KBM-7 (cell line): ENCODE data around the gene LCNL1.
"Not testable (repeated sequence)": the region's sequence is repeated elsewhere in the genome, so short reads cannot be mapped to it uniquely, and the experiment has no call there.

ENCODE experiments used
- DNase-seq: peaks from one replicate; pipeline ENCODE4 v3.0.0-alpha.2; 2015
- in situ Hi-C: fragments of 300-500 bp; cut with MboI; formaldehyde crosslinking; loops from 2 replicates; pipeline ENCODE4 v1.14.3; 2020; ENCODE audit warnings: low sequenced_read_pairs, low pct_unique_long_range_greater_than_20kb, mixed read lengths

LCNL1 gene

GRCh38 chr9:137001857-137002645, 19.3 kb downstream of the LCNL1 start:
- in situ Hi-C loops: no loop called here

GRCh38 chr9:137002646-137003041, 19.9 kb downstream of the LCNL1 start:
- no peak for DNase-seq
- in situ Hi-C loops: no loop called here

More at GRCh38 chr9:137001857-137002645, 19.3 kb downstream of the LCNL1 start:
- DNase-seq: no peak

- in situ Hi-C loops, DNase-seq: not testable (repeated sequence)
Measured at GRCh38 chr9:137004285-137004684, 21.5 kb downstream of the LCNL1 start.

GRCh38 chr9:137006116-137007003, 23.6 kb downstream of the LCNL1 start:
- in situ Hi-C loops: no loop called here
- DNase-seq: no peak

- in situ Hi-C loops: no loop called here
- no peak for DNase-seq
Measured at GRCh38 chr9:137007108-137007815, 24.5 kb downstream of the LCNL1 start.

- in situ Hi-C loops: no loop called here
- no peak for DNase-seq
Measured at GRCh38 chr9:137007816-137008270, 25.1 kb downstream of the LCNL1 start.

GRCh38 chr9:137008312-137008711, 25.5 kb downstream of the LCNL1 start:
- no peak for DNase-seq
- in situ Hi-C loops: no loop called here

GRCh38 chr9:137009217-137009616, 26.4 kb downstream of the LCNL1 start:
- in situ Hi-C loops: no loop called here
- DNase-seq: no peak

GRCh38 chr9:137009938-137010732, 27.3 kb downstream of the LCNL1 start:
- in situ Hi-C loops: no loop called here
- DNase-seq: no peak

- no peak for DNase-seq
- in situ Hi-C loops: no loop called here
Measured at GRCh38 chr9:137011156-137011555, 28.4 kb downstream of the LCNL1 start.

- in situ Hi-C loops: no loop called here
- no peak for DNase-seq
Measured at GRCh38 chr9:137011907-137012675, 29.3 kb downstream of the LCNL1 start.

- in situ Hi-C loops: no loop called here
- no peak for DNase-seq
Measured at GRCh38 chr9:137012694-137013570, 30.1 kb downstream of the LCNL1 start.

- no peak for DNase-seq
- in situ Hi-C loops: no loop called here
Measured at GRCh38 chr9:137013571-137013940, 30.8 kb downstream of the LCNL1 start.

GRCh38 chr9:137014166-137014565, 31.4 kb downstream of the LCNL1 start:
- DNase-seq: no peak
- in situ Hi-C loops: no loop called here

GRCh38 chr9:137014776-137015539, 32.2 kb downstream of the LCNL1 start:
- DNase-seq: no peak
- in situ Hi-C loops: no loop called here

GRCh38 chr9:137015540-137015930, 32.7 kb downstream of the LCNL1 start:
- DNase-seq: no peak
- in situ Hi-C loops: no loop called here

GRCh38 chr9:137015976-137016375, 33.2 kb downstream of the LCNL1 start:
- in situ Hi-C loops: no loop called here

More at GRCh38 chr9:137015976-137016375, 33.2 kb downstream of the LCNL1 start:
- no peak for DNase-seq
